K562 (cell line): ENCODE measurements around the gene OXNAD1. TPM values are rescaled to one million over a fixed set of nuclear protein-coding genes. Genes with fewer than 3 reads are reported as not detected.

Source experiments
- BRCA1 ChIP-seq, 2 experiments: fragments of 450-650 bp in 1 of 2; sonication (generic) in 1 of 2; formaldehyde crosslinking in 1 of 2; IDR thresholded peaks; 2 replicates each; pipeline versions ENCODE4 v1.5.0 to v1.6.1; 2017 to 2020; ENCODE audit warnings: mild to moderate bottlenecking in 1 of 2, missing genetic modification reagents in 1 of 2
- CREB5 ChIP-seq: fragments of 250-450 bp; sonication (Bioruptor Pico); IDR thresholded peaks from 2 replicates; pipeline ENCODE4 v1.5.0; 2020; ENCODE audit warnings: mild to moderate bottlenecking
- DDX20 ChIP-seq: fragments of 450-650 bp; IDR thresholded peaks from 2 replicates; pipeline ENCODE4 v1.6.1; 2016; ENCODE audit warnings: missing genetic modification characterization, low read depth, mild to moderate bottlenecking, missing compliant biosample characterization, moderate library complexity
- E2F1 ChIP-seq: sonication (generic); formaldehyde crosslinking; IDR thresholded peaks from 2 replicates; pipeline ENCODE4 v1.8.1; 2023; ENCODE audit warnings: mild to moderate bottlenecking, missing genetic modification reagents, moderate library complexity
- ELK1 ChIP-seq: sonication (generic); formaldehyde crosslinking; IDR thresholded peaks from 2 replicates; pipeline ENCODE4 v1.8.1; 2022; ENCODE audit warnings: missing genetic modification reagents
- KLF6 ChIP-seq: fragments of 250-450 bp; sonication (Bioruptor Pico); IDR thresholded peaks from 2 replicates; pipeline ENCODE4 v1.4.0; 2020; ENCODE audit warnings: mild to moderate bottlenecking, moderate library complexity, borderline replicate concordance
- PRMT5 ChIP-seq: sonication (generic); formaldehyde crosslinking; IDR thresholded peaks from 2 replicates; pipeline ENCODE4 v1.5.0; 2020; ENCODE audit warnings: missing genetic modification reagents
- RAD21 ChIP-seq, 2 experiments: fragments of 250-450 bp in 1 of 2; fragments of 450-650 bp in 1 of 2; sonication (Bioruptor Pico) in 1 of 2; formaldehyde crosslinking in 1 of 2; IDR thresholded peaks in 1 of 2; conservative IDR thresholded peaks in 1 of 2; 2 replicates each; pipeline versions ENCODE4 v1.4.0 to v1.8.0; 2020 to 2022; ENCODE audit warnings: mild to moderate bottlenecking in 2 of 2, moderate library complexity in 1 of 2
- TSHZ1 ChIP-seq: fragments of 250-450 bp; sonication (Bioruptor Pico); IDR thresholded peaks from 2 replicates; pipeline ENCODE4 v1.4.0; 2020; ENCODE audit warnings: mild to moderate bottlenecking, moderate library complexity
- ZC3H4 ChIP-seq: sonication (generic); formaldehyde crosslinking; IDR thresholded peaks from 2 replicates; pipeline ENCODE4 v1.9.0; 2021; ENCODE audit warnings: missing genetic modification reagents, borderline replicate concordance
- ZNF449 ChIP-seq: fragments of 250-450 bp; sonication (Bioruptor Pico); IDR thresholded peaks from 2 replicates; pipeline ENCODE4 v1.8.0; 2022; ENCODE audit warnings: moderate library complexity, mild to moderate bottlenecking, inconsistent platforms
- ZNF57 ChIP-seq: fragments of 450-650 bp; formaldehyde crosslinking; IDR thresholded peaks from 2 replicates; pipeline ENCODE4 v1.4.0; 2020; ENCODE audit warnings: mild to moderate bottlenecking, moderate library complexity
- polyA plus RNA-seq, 8 experiments: library from polyadenylated mRNA; depleted of rRNA in 4 of 8; stranded (reverse) in 5 of 8; unstranded in 3 of 8; fragments of >200 nt; fragmentation: Nextera tagmentation in 2 of 8; fragmentation: Illumina TruSeq in 1 of 8; extraction: Ambion mirVana in 2 of 8; extraction: Trizol in 1 of 8; gene quantifications; 2 replicates each; pipeline versions ENCODE4 v1.2.1 to v1.2.3, GENCODE V29; 2011 to 2014; ENCODE audit warnings: inconsistent platforms in 1 of 8, missing spikeins in 1 of 8
- total RNA-seq, 7 experiments: library from RNA; depleted of rRNA in 6 of 7; stranded (reverse); fragments of >200 nt in 6 of 7; fragmentation: Illumina TruSeq in 2 of 7; extraction: Trizol in 2 of 7; gene quantifications; 2 replicates each; pipeline versions ENCODE4 v1.2.1 to v1.2.3, GENCODE V29; 2011 to 2021; ENCODE audit warnings: low replicate concordance in 1 of 7
- TF ChIP-seq, protein P1 (sequence below): fragments of 450-650 bp; formaldehyde crosslinking; IDR thresholded peaks from 2 replicates; pipeline ENCODE4 v1.4.0; 2020; ENCODE audit warnings: mild to moderate bottlenecking, moderate library complexity
- TF ChIP-seq, protein P2 (sequence below): sonication (generic); formaldehyde crosslinking; IDR thresholded peaks from 2 replicates; pipeline ENCODE4 v1.8.0; 2022; ENCODE audit warnings: mild to moderate bottlenecking, missing genetic modification reagents, borderline replicate concordance

The OXNAD1 gene
- total and polyA plus RNA-seq, 9 of the 15 experiments (the other 6 are each of a cell fraction or from before 2014, with no cell fraction given): 12.8 to 44.4 (median 41.1) TPM

DNA sequence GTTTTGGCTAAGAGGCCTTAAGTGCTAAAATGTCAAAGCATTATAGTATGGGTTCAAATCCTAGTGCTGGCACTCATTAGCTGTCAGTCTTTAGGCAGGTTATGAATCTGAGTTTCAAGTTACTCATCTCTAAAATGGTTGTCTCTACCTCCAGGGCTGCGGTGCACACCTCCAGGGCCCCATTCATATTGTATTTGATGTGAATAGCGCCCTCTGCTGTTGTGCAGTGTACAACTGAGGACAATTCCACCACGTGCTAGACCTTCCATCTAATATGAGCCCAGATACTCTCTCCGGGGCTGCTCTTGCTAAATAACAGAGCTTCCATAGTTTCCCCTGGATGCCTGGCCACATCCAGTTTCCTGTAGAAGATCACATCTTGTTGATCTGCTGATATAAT is 54.3 kb downstream of the OXNAD1 start (continued):
- TF ChIP-seq, protein P1, sequence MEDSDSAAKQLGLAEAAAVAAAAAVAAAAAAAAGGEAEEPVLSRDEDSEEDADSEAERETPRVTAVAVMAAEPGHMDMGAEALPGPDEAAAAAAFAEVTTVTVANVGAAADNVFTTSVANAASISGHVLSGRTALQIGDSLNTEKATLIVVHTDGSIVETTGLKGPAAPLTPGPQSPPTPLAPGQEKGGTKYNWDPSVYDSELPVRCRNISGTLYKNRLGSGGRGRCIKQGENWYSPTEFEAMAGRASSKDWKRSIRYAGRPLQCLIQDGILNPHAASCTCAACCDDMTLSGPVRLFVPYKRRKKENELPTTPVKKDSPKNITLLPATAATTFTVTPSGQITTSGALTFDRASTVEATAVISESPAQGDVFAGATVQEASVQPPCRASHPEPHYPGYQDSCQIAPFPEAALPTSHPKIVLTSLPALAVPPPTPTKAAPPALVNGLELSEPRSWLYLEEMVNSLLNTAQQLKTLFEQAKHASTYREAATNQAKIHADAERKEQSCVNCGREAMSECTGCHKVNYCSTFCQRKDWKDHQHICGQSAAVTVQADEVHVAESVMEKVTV: peak; percentile 58
- no peak for TF ChIP-seq PRMT5 (CRISPR knock-in tag)
- peak; percentile 83 to 90 for TF ChIP-seq RAD21 (CRISPR knock-in tag; conservative IDR thresholded peaks at IDR 0.05 in 1 of 2, IDR thresholded peaks at IDR 0.05 in 1 of 2)
- 0 out of 2 replicates have a peak, but pooled peaks have one; percentile 46 for TF ChIP-seq E2F1 (CRISPR knock-in tag)
- no peak for TF ChIP-seq ZNF57
- no peak for TF ChIP-seq TSHZ1 (CRISPR knock-in tag)
- TF ChIP-seq ZC3H4 (CRISPR knock-in tag): no peak
- no peak for TF ChIP-seq CREB5 (CRISPR knock-in tag)
- no peak for TF ChIP-seq DDX20
- no peak for TF ChIP-seq KLF6 (CRISPR knock-in tag)
- no peak for TF ChIP-seq ZNF449 (CRISPR knock-in tag)
- TF ChIP-seq, protein P2, sequence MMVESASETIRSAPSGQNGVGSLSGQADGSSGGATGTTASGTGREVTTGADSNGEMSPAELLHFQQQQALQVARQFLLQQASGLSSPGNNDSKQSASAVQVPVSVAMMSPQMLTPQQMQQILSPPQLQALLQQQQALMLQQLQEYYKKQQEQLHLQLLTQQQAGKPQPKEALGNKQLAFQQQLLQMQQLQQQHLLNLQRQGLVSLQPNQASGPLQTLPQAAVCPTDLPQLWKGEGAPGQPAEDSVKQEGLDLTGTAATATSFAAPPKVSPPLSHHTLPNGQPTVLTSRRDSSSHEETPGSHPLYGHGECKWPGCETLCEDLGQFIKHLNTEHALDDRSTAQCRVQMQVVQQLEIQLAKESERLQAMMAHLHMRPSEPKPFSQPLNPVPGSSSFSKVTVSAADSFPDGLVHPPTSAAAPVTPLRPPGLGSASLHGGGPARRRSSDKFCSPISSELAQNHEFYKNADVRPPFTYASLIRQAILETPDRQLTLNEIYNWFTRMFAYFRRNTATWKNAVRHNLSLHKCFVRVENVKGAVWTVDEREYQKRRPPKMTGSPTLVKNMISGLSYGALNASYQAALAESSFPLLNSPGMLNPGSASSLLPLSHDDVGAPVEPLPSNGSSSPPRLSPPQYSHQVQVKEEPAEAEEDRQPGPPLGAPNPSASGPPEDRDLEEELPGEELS (CRISPR knock-in tag): no peak
- no peak for TF ChIP-seq ELK1 (CRISPR knock-in tag)
- TF ChIP-seq BRCA1 (IDR thresholded peaks at IDR 0.05): no peak
- no peak for TF ChIP-seq BRCA1 (CRISPR knock-in tag; IDR thresholded peaks at IDR 0.05)
